Femur (tissue), 1 donor: Measurements from ENCODE around the gene SNX24.
A peak's percentile ranks its signal among the peaks of the same experiment; 100 is the strongest.
"Not testable (repeated sequence)": the region's sequence is repeated elsewhere in the genome, so short reads cannot be mapped to it uniquely, and the experiment has no call there.

Experiments used
- DNase-seq: peaks from one replicate; pipeline ENCODE4 v3.0.0-alpha.2; 2017

SNX24 gene

DNA sequence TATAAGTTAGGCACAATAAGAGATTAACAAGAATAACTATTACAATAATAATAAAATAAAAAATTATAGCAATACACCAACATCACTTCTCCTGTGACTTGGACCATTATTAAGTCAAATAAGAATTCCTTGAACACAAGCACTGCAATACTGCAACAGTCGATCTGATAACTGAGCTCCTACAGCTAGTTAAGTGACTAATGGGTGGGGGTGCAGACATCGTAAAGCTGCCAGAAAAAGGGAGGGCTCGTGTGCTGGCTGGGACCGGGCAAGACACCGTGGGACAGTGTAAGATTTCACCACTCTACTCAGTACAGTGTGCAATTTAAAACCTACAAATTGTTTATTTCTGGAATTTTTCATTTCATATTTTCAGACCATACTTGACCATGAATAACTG lies 78.8 kb downstream of the SNX24 start:
- no peak for DNase-seq

DNA sequence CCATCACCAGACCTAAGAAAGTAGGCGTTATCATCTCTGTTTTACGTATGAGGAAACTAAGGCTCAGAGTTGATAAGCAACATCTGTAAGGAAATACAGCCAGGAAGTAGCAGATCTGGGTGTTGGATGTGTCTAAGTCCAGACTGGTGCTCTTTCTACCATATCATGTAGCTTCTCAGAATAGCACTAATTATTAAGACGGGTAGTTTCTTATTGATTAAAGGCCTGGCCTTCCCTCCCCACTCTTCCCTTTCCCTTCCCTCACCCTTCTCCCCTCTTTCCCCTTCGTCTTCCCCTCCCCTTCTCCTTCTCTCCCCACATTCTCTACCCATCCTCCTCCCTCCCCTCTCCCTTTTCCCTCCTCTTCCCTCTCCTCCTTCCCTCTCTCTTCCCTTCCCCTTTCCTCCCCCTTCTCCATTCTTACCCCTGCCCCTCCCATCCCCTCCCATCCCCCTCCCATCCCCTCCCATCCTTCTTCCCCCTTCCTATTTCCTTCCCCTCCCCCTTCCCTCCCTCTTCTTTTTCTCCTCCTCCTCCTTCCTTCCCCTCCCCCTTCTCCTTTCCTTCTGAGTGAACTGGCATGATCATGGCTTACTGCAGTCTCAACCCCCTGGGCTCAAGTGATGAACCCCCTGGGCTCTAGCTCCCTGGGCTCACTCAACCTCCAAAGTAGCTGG lies 79.4 kb downstream of the SNX24 start:
- DNase-seq = no peak

DNA sequence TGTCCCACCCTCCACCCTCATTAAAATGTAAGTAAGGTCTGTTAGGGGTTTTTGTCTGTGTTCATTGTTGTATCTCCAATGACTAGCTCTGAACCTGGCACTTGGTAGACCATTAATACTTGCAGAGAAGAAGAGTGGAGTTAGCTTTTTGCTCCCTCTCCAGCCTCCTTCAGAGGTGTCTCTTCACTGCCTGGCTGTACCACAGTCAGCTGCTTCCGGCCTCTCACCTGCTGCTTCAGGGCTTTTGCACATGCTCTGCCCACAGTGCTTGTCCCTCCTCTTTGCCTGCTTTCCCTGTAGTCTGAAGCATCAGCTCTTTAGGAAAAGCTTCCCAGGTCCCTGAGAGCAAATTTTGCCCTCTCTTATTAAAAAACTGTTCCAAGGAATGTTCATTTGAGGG lies 83.6 kb downstream of the SNX24 start:
- DNase-seq = no peak

DNA sequence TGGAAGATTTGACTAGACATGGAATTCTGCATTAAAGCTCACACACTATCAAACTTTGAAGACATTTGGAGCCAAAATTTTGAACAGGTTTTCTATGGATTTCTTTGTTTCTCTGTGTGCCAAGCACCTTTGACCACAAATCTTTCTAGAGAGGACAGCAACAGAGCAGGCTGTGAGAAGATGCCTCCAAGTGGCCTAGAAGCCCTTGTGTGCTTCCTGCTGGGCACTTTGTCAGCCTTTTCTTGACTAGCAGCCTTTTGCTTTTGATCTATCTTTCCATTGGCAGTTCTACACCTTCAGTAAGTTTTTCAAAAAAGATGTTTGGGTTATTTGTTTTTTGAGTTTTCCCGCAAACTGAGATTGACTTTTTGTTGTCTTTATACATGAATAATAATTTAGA lies 84.6 kb downstream of the SNX24 start:
- no peak for DNase-seq

DNA sequence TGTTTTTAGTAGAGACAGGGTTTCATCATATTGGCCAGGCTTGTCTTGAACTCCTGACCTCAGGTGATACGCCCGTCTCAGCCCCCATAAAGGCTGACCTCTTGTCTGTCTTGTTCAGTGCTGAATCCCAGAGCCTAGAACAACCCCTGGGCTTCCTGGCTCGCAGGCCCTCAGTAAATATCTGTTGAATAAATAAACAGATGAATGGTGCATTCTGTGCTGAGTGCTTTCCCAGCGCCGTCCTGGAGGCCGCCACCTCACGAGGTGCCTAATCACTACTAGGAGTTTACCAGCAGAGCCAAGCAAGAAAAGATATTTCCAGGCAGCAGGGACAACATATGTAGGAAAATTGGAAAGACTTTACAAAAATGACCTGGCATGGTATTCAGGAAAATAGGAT lies 88.5 kb downstream of the SNX24 start:
- no peak for DNase-seq

DNA sequence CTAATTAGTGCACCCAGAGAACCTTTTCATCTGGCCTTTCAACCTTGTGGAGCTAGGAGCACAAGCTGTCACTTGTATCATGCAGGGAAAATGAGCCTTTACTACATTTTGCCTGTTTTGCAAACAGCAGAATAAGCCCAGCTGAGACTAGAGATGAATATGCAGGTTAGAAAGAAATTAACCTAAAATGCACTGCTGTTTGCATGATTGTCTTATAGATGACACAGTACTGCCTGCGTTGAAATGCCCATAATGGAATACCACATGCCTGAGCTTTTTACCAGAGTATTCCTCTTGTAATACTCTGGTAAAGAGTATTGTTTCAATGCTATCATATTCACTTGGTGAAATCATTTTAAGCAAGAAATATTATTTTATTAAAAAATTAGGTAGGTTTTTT lies 90.7 kb downstream of the SNX24 start:
- no peak for DNase-seq

DNA sequence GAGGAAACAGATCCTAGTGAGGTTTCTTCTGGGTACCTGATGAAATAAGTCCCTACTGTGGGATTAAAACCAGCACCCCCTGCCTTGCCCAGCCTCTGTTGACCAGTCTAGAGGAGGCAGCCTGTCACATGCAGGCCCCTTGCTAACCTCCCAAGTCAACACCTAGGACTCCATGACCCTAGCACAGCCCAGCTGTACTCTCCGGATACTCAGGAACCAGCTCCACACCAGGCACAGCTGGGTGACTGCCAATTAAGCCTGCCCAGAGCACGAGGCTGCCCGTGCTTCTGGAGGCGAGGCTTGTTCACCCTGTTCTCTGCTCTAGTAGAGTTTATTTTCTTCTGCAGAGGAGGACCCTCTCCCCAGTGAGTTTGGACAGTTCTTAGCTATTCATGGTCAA lies 92.5 kb downstream of the SNX24 start:
- no peak for DNase-seq

DNA sequence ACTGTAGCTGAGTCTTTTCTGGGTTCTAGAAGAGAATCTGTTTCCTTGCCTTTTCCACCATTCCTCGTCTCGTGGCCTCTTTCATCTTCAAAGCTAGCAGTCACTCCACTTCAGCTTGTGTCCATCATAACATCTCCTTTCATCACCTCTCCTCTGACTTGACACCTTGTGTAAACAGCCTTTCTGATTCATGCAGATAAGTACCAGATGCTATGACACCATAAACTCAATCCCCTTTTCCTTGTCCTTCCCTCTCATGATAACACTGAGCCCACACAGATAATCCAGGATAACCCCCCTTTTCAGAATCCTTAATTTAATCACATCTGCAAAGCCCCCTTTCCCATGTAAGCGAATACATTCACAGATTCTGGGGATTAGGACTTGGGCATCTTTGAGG lies 95.5 kb downstream of the SNX24 start:
- DNase-seq = no peak

DNA sequence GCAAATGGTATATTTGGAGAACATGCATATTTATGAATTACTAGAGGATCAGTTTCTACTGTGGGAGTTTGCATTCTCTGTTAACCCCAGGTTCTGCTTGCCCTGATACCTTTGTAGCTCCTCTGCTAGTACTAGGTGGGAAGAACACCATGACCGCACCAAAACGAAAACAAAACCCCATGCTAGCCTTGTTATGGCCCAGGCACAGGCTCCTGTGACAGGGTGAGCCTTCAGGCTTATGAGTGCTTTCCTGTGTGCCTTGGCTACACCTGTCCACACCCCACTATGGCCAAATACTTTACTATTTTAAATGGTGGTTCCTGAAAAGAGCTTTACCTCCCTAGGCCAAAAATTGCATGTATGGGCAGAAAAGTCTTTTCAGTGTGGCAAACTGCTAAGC lies 96.3 kb downstream of the SNX24 start:
- DNase-seq = no peak

DNA sequence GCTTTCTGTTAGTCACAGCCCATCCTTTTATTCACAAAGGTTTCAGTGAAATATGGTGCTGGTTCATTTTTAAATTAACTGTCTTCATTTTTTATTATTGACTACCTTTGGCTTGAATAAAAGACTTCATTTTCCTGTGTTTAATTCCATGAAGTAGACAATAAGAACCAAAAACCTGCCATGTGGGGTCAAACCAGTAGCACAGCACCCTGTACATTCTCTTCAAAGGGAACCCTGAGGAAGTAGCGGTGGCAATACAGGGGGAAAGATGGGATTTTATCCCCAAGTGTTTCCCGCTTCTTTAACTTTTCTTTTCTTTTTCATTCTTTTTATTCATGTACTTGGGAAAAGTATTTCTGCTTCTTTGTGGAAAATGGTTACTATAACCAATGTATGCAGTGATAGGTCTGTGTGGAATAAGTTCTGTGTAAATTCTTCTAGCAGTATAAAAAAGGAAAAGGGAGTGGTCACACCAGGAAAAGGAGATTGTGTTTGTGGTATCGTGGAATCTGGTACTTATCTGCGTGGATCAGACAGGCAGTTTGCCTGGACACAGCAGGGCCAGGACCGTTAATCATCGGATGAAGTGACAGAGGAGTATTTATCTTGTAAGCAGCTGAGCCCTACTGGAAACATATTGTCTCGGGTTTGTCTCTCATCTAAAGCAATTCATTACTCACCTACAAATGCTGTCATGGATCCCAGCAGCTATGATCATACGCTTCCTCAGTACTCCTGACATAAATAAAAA lies 96.9 kb downstream of the SNX24 start:
- DNase-seq = peak; percentile 26

DNA sequence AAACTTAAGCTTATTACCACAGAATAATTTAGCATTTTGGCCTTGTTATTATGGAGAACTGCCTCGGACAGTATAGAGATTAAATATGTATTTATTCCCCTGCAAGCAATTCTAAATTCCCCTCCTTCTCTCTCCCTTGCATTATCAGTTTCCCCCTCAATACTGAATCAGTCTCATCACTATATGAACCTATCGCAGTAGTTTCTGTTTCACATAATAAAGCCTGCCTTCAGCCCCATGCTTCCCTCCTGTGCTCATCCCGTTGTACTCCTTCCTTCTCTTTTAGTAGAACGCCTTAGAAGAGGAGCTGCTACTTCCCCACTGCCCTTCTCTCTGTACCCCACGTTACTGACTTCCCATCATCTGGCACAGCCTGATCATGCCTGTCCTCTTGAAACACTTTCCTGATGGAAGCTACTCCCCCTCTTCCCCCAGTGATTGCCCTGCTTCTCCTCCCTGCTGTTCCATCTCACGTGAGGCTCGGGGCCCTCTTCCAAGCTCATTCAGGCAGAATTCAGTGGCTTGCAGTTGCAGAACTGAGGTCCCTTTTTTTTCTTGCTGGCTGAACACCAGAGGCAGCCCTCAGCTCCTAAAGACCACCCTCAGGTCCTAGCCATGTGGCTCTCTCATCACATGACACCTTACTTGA lies 97.8 kb downstream of the SNX24 start:
- no peak for DNase-seq

DNA sequence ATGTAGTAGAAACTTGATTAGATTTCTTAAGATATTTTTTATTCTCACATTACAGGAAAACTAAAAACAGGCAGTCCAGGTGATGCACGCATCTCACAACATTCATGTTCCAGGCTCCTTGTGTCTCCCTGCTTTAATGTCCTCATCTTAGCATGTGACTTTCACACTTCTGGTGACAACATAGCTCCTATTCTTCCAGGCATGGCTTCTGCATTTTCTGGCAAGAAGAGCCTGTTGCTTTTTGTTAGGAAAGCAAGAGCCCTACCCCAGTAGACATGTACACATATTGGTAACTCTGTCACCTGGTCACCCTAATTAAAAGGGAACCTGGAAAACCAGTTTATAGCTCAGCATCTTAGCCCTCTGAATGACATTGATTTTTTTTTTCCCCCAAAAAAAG lies 98.6 kb downstream of the SNX24 start:
- no peak for DNase-seq

DNA sequence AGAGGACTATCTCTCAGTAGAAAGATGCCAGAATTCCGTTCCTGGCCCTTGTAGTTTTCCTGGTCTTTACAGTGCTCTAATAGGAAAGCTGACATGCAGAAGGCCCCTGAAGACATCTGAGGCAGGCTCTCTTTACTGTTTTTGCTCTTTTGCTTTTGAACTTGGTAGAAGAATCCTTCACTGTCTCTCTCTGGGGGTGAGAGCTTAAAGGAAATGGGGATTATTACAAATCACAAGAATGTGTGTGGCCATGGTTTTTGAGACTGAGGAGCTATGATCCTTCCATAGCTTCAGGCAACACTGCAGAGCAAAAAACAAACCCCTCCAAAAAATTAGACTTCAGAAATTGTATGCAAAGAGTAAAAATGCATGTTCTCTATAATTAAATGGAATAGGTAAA lies 102.0 kb downstream of the SNX24 start:
- no peak for DNase-seq

DNA sequence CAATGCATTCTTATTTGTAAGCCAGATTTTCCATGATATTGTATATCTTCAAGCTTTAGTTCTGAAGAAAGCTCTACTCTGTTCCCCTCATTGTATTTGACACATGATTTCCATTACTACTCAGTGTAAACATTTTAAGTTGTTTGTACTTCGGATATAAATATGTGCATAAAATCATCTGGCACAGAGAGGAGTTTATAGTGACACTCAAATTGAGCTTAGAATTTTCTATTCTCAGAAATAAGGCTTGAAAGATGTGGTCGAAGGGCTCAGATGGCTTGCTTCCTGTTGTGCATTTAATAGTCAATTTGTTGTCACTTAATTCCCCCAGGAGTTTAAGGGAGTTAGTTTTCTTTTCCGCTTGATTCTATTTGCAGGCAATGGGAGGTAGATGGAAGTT lies 102.4 kb downstream of the SNX24 start:
- no peak for DNase-seq

DNA sequence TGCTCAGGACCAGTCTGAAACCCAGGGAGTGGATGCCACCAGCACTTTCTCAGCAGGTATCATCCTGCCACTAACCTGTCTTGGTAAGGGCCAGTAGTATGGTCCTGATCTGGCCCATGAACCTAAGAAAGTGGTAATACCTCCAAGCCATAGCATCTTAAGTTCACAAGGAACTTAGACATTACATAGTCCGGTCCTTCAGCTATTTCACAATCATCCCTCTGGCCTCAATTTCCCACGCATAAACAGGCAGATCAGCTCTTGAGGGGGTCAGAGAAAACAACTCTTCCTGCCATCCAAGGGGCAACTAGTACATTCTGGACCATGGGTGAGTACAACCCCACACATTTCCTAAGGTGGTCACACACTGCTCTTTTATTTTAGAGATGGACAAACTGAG lies 102.9 kb downstream of the SNX24 start:
- DNase-seq = no peak

DNA sequence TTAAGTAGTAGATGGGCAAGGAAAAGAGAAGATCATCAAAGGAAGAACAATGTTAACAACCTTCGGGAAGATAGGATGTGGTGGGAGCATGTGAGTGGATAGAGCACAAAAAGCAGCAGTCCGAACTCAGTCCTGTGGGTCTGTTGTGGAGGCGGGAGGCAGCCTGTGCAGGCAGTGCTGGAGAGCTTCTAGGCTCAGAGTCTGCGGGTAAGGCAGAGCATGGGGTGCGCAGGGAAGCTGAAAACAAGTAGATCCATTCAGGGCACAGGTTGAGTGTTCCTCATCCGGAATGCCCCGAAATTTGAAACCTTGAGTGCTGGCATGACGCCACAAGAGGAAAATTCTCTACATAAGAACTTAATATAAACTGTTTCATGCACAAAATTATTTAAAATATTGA lies 106.2 kb downstream of the SNX24 start:
- DNase-seq = no peak

DNA sequence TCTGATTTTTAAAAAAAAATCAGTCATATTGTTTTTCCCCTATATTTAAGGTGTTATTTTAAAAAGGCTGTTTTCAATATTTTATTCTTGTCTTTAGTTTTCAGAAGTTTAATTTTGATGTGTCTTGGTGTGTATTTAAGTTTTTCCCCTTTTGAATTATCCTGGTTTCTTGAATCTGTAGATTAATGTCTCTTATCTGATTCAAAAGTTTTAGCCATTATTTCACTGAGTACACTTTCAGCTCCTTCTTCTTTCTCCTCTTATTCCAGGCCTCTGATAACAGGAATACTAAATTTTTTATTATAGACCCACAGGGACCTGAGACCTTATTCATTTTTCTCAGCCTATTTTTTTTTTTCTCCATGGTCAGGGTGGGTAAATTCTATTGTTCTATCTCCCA lies 109.3 kb downstream of the SNX24 start:
- DNase-seq = no peak

DNA sequence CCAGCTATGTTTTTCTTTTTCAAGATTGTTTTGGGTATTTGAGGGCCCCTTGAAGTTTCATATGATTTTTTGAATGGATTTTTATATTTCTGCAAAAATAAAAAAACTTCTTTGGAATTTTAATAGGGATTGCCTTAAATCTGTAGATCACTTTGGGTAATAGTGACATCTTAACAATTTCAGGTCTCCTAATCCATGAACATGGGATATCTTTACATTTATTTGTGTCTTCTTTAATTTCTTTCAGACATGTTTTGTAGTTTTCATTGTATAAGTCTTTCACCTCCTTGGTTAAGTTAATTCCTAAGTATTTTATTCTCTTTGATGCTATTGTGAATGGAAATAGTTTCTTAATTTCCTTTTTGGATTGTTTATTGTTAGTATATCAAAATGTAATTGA lies 112.0 kb downstream of the SNX24 start:
- no peak for DNase-seq

DNA sequence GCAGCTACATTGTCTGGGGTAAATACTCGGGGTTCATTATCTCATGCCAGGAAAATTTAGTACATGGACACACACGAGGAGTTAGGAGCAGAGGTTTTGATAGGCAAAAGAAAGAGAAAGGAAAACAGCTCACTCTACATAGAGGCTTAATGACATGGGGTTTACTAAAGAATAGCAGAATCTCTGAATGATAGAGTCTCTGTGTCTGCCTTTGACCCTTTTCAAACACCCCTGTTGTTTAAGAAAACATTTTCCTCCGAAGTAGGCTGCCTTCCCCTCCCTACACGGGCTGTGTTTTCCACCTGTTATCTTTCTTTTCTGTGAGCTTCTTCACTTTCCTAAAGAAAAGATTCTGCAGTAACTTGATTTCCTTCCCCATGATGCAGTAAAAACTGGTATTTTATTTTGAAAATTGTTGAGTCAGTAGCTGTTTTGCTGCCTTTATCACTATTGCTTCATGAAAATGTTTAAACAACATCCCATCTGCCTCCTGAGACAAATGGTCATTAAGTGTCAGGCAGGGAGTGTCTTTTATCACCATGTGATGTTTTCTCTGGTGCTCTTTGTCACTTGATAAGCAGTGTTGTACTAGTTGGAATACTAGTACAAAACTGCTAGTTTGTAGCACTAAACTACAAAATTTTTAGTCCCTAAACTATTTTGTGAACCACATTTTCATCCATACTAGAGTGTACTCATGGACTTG lies 114.5 kb downstream of the SNX24 start:
- DNase-seq = no peak

DNA sequence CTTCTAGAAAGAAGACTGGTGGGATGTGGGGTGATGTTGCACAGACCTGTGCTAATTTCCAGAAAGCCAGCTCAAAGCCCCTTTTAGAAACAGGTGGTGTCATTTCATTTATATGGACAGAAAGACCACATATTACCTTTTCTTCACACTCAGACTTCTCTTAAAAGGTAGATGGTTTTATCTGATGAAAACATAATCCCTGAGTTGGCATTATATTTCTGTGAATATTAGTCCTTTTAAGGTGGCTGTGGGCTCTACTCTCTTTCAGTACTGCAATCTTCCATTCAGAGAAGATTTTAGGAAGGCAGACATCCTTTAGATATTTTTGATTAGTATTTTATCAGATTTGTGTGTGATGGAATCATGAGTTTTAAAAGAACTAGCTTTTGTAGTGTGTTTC lies 117.9 kb downstream of the SNX24 start:
- DNase-seq = no peak

DNA sequence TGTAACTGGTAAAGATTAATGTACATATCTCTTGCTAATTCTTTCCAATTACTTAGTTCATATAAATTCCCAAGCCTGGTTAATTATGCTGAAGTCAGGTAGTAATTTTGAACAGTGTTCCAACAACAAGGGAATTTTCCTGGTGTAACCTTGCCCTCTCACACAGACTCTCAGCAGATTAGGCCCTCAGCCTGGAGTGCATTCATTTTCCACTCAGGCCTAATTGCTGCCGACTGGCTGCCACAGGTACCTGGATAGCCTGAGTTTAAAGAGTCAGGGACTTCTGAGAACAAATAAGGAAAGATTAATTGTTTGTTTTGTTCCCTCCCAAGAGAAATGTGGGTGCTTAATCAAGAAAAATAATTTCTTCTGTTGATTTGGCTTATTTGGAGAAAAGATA lies 119.7 kb downstream of the SNX24 start:
- no peak for DNase-seq

DNA sequence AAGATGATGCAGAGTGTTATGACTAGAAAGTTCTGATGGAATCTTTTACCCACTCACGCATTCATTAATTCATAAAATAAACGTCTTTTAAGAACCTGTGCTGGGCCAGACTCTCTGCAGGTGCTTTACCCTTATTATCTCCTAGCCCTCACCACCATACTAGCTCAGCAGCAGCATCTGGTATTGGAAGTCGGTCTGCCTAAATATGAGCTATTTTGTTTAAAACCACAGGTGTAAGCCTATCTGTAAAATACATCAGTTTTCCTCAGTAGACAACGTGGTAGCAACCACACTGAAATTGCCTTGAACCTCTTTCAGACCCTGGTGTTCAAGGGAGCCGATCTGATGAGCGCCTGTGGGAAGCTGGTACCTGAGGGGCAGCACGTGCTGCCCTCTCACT lies 121.7 kb downstream of the SNX24 start:
- no peak for DNase-seq

DNA sequence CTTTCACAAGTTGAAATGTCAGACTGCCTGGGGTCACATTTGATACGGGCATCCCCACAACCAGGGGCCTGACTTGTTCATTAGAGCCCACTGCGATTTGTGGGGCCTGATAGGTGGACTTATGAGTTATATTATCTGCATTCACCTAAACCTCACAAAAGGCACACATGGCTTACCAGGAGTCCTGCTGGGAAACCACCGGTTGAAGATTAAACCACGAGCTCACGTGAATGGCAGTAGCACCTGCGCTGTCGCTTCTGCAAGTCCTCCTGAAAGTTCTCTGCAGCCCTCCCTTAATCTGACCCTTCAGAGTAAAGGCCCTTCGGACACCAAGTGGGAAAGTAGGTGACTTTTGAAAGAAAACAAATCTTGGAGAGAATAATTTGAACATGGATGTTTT lies 122.2 kb downstream of the SNX24 start:
- no peak for DNase-seq

DNA sequence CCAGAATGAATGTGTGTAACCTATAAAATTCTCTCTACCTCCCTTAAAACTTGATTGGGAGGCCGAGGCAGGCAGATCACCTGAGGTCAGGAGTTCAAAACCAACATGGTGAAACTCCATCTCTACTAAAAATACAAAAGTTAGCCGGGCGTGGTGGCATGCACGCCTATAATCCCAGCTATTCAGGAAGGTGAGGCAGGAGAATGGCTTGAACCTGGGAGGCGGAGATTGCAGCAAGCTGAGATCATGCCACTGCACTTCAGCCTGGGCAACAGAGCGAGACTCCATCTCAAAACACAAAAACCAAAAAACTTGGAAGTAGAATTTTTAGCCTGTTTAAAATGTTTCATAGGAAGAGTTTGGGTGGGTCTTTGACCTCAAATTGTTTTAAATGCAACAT lies 122.6 kb downstream of the SNX24 start:
- not testable (repeated sequence) for DNase-seq
